B cell (primary cell): ENCODE results near the gene DPYD. TPM values are rescaled to one million over a fixed set of nuclear protein-coding genes. Genes with fewer than 3 reads are reported as not detected.

Experiments
- ATAC-seq: fragments of 200-7000 bp; cut with Tn5 transposase; one replicate; pipeline ENCODE4 v1.10.0; 2021; ENCODE audit warnings: low read depth, mild to moderate bottlenecking, moderate number of reproducible peaks, moderate library complexity
- CTCF ChIA-PET: fragments of 350-600 bp; sonication (Branson Sonifier 250); formaldehyde crosslinking; loops from one replicate; lab custom pipeline; 2021; ENCODE audit warnings: antibody characterized with exemption, inconsistent platforms; lab: Charles Lee
- POLR2A ChIA-PET: fragments of 350-600 bp; sonication (Branson Sonifier 250); formaldehyde crosslinking; loops from one replicate; lab custom pipeline; 2021; ENCODE audit warnings: antibody characterized with exemption; lab: Charles Lee
- DNase-seq: peaks from one replicate; pipeline ENCODE4 v3.0.0; 2013
- H2AFZ ChIP-seq: 2 replicates; pipeline ENCODE4 v1.6.1; 2012; ENCODE audit warnings: mild to moderate bottlenecking, low read depth, low read length; ENCODE audit not compliant: insufficient read depth, poor library complexity, severe bottlenecking
- H3K27ac ChIP-seq, 2 donors: 1 replicate in 1 of 2; 2 replicates in 1 of 2; pipeline ENCODE4 v1.5.1; 2012 to 2013; ENCODE audit warnings: low read length in 2 of 2, mild to moderate bottlenecking in 2 of 2, moderate library complexity in 1 of 2
- H3K27me3 ChIP-seq, 4 experiments: fragments of 200-600 bp in 1 of 4; sonication (generic) in 1 of 4; replicated peaks in 1 of 4; 1 replicate in 2 of 4; 2 replicates in 2 of 4; pipeline versions ENCODE4 v1.6.1 to v1.7.0; 2013 to 2016; ENCODE audit warnings: low read length in 3 of 4, mild to moderate bottlenecking in 2 of 4, mixed read lengths in 1 of 4, moderate library complexity in 1 of 4; ENCODE audit not compliant: insufficient read depth in 4 of 4, control insufficient read depth in 3 of 4; ENCODE audit errors: control extremely low read depth in 1 of 4
- H3K36me3 ChIP-seq, 2 experiments: replicated peaks in 1 of 2; 1 replicate in 1 of 2; 2 replicates in 1 of 2; pipeline versions ENCODE4 v1.6.1 to v1.7.1; 2013; ENCODE audit warnings: low read length in 1 of 2; ENCODE audit not compliant: insufficient read depth in 2 of 2, control insufficient read depth in 1 of 2; ENCODE audit errors: control extremely low read depth in 1 of 2, extremely low read depth in 1 of 2
- H3K4me1 ChIP-seq, 2 donors: fragments of 200-600 bp in 1 of 2; sonication (generic) in 1 of 2; 1 replicate in 1 of 2; 2 replicates in 1 of 2; pipeline versions ENCODE4 v1.5.1 to v1.6.1; 2013 to 2017; ENCODE audit warnings: low read length in 2 of 2; ENCODE audit not compliant: control insufficient read depth in 2 of 2, insufficient read depth in 2 of 2
- H3K4me2 ChIP-seq: replicated peaks from 2 replicates; pipeline ENCODE3; 2012; ENCODE audit warnings: mild to moderate bottlenecking, low read depth, low read length; ENCODE audit not compliant: poor library complexity, severe bottlenecking
- H3K4me3 ChIP-seq, 5 experiments: fragments of 200-600 bp in 1 of 5; sonication (generic) in 1 of 5; 1 replicate in 3 of 5; 2 replicates in 2 of 5; pipeline versions ENCODE4 v1.5.1 to v1.7.0; 2011 to 2016; ENCODE audit warnings: low read length in 4 of 5, mild to moderate bottlenecking in 4 of 5, low read depth in 2 of 5, control low read depth in 1 of 5, moderate library complexity in 1 of 5; ENCODE audit not compliant: insufficient read depth in 1 of 5; ENCODE audit errors: control extremely low read depth in 1 of 5, extremely low read depth in 1 of 5
- H3K79me2 ChIP-seq: fragments of 200-600 bp; sonication (generic); one replicate; pipeline ENCODE4 v1.6.0; 2016; ENCODE audit warnings: low read length; ENCODE audit not compliant: control insufficient read depth, insufficient read depth
- H3K9ac ChIP-seq: fragments of 200-600 bp; sonication (generic); 2 replicates; pipeline ENCODE4 v1.6.1; 2017; ENCODE audit warnings: mild to moderate bottlenecking, low read length, moderate library complexity
- H3K9me3 ChIP-seq, 3 donors: one replicate each; pipeline versions ENCODE4 v1.6.1 to v1.7.1; 2013; ENCODE audit warnings: low read length in 2 of 3; ENCODE audit not compliant: control insufficient read depth in 2 of 3, insufficient read depth in 1 of 3; ENCODE audit errors: control extremely low read depth in 1 of 3
- H4K20me1 ChIP-seq: 2 replicates; pipeline ENCODE4 v1.6.0; 2012; ENCODE audit warnings: mild to moderate bottlenecking, low read length; ENCODE audit not compliant: insufficient read depth, control insufficient read depth, poor library complexity, severe bottlenecking
- H3K27ac Mint-ChIP-seq: one replicate; pipeline ENCODE4 v1.8.0; 2021; ENCODE audit warnings: mixed read lengths
- H3K27me3 Mint-ChIP-seq: one replicate; pipeline ENCODE4 v1.8.0; 2021; ENCODE audit warnings: mixed read lengths
- H3K4me1 Mint-ChIP-seq: one replicate; pipeline ENCODE4 v1.8.0; 2021; ENCODE audit warnings: mixed read lengths
- H3K4me3 Mint-ChIP-seq: one replicate; pipeline ENCODE4 v1.8.0; 2021; ENCODE audit warnings: mixed read lengths
- H3K9me3 Mint-ChIP-seq: one replicate; pipeline ENCODE4 v1.8.0; 2022; ENCODE audit warnings: mixed read lengths; ENCODE audit not compliant: insufficient read depth
- EZH2 ChIP-seq: IDR thresholded peaks from 2 replicates; pipeline ENCODE4 v1.6.1; 2012; ENCODE audit warnings: borderline replicate concordance, low read depth, mild to moderate bottlenecking, moderate library complexity, low read length; ENCODE audit not compliant: insufficient read depth, poor library complexity, severe bottlenecking
- WGBS: methylation state at CpG from one replicate; pipeline ENCODE4 v1.1.5; 2013; ENCODE audit warnings: missing lambda C conversion rate; ENCODE audit not compliant: insufficient coverage; 5-methylcytosine and 5-hydroxymethylcytosine counted together
- intact Hi-C: fragments of 100-400 bp; cut with micrococcal nuclease; formaldehyde crosslinking; loops from one replicate; pipeline ENCODE4 v1.10.0; 2022
- polyA plus RNA-seq: library from polyadenylated mRNA; depleted of rRNA; stranded (reverse); fragments of >200 nt; gene quantifications from 2 replicates; pipeline ENCODE4 v1.2.3, GENCODE V29; 2012
- total RNA-seq, 2 donors: library from RNA; stranded (reverse); fragments of 120-200 nt in 1 of 2; gene quantifications; 1 replicate in 1 of 2; 2 replicates in 1 of 2; pipeline versions ENCODE4 v1.2.3 to v1.2.4, GENCODE V29; 2013 to 2022
- TF ChIP-seq, protein P1 (sequence below): fragments of 200-600 bp; IDR thresholded peaks from one replicate; pipeline ENCODE4 v1.8.0; 2022; ENCODE audit warnings: antibody characterized with exemption, mild to moderate bottlenecking

The DPYD gene
- total and polyA plus RNA-seq, 2 donors (not counting 1 experiment from before 2014, with no cell fraction given): 4.2 to 19.0 TPM

DNA sequence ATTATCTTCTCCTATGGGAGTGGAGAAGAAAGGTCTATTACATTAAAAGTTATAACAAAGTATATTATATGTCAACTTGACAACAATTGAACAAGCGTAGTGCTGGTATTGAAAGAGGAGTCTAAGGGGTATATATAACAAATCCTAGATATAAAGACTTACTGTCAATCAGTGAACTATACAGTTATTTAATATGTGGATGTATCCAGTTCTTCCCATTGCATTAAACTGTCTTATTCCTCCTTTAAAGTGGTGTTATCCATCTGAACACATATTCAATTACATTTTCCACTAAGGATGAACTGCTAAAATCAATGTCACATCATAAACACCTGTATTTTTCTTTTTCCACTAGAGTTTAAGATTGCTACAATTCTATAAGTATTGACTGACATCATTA lies 438.8 kb downstream of the DPYD start:
- Mint-ChIP-seq H3K27ac (no peak overlapping the region), H3K27me3 (no peaks in the 10 kb centered on the region), H3K4me1 (no peaks in the 10 kb centered on the region), H3K9me3 (no peaks in the 10 kb centered on the region), H3K4me3 (no peak overlapping the region)
- no CpG with 5 or more reads among the region's 1 CpG for WGBS
- ATAC-seq: no peak
- TF ChIP-seq, protein P1, sequence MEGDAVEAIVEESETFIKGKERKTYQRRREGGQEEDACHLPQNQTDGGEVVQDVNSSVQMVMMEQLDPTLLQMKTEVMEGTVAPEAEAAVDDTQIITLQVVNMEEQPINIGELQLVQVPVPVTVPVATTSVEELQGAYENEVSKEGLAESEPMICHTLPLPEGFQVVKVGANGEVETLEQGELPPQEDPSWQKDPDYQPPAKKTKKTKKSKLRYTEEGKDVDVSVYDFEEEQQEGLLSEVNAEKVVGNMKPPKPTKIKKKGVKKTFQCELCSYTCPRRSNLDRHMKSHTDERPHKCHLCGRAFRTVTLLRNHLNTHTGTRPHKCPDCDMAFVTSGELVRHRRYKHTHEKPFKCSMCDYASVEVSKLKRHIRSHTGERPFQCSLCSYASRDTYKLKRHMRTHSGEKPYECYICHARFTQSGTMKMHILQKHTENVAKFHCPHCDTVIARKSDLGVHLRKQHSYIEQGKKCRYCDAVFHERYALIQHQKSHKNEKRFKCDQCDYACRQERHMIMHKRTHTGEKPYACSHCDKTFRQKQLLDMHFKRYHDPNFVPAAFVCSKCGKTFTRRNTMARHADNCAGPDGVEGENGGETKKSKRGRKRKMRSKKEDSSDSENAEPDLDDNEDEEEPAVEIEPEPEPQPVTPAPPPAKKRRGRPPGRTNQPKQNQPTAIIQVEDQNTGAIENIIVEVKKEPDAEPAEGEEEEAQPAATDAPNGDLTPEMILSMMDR: no peak
- TF ChIP-seq EZH2: no peak
- ChIA-PET POLR2A (no interaction called here), CTCF (no interaction called here)
- Histone ChIP-seq H3K4me1 (no peaks in the 10 kb centered on the region), H3K36me3 (no peaks in the 10 kb centered on the region), H3K27ac (no peak overlapping the region), H3K4me3 (no peak overlapping the region), H3K79me2 (no peaks in the 10 kb centered on the region), H2AFZ (no peak overlapping the region), H3K9ac (no peak overlapping the region), H3K9me3 (peaks cover 0 to 1% (median 0%) of the 10 kb centered on the region in 3 donors), H3K27me3 (no peaks in the 10 kb centered on the region), H4K20me1 (no peaks in the 10 kb centered on the region), H3K4me2 (no peak overlapping the region)
- intact Hi-C loops: no loop called here
- no peak for DNase-seq

DNA sequence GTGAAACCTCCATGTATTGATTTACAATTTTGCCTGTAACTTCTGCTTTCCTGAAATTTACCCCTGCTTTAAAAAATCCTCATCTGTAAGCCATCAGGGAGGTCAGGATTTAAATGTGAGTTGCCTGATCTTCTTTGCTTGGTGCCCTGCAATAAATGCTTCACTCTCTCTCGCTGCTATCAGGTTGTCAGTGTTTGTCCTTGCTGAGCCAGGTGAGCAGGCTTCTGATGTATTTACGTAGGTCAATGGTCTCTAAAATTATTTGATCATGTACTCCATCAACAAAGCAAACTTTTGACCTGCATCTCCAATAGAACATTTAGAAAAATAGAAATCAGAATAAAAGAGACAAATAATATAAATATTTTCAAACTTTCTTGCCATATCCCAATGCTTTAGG lies 453.4 kb downstream of the DPYD start:
- Histone ChIP-seq H3K27me3 (no peaks in the 10 kb centered on the region), H3K9me3 (peaks cover 3 to 16% (median 9%) of the 10 kb centered on the region in 3 donors), H3K4me2 (no peak overlapping the region), H3K79me2 (no peaks in the 10 kb centered on the region), H4K20me1 (no peaks in the 10 kb centered on the region), H3K4me1 (peaks cover under 1% of the 10 kb centered on the region in 2 donors), H3K36me3 (no peaks in the 10 kb centered on the region), H3K9ac (no peak overlapping the region), H2AFZ (no peak overlapping the region), H3K27ac (no peak overlapping the region), H3K4me3 (no peak overlapping the region)
- CTCF ChIA-PET: no interaction called here
- Mint-ChIP-seq H3K9me3 (peaks cover 4% of the 10 kb centered on the region), H3K4me3 (no peak overlapping the region), H3K4me1 (peaks cover 8% of the 10 kb centered on the region), H3K27me3 (no peaks in the 10 kb centered on the region), H3K27ac (no peak overlapping the region)
- DNase-seq: no peak
- no peak for TF ChIP-seq EZH2
- TF ChIP-seq, protein P1: no peak
- POLR2A ChIA-PET: no interaction called here
- intact Hi-C loops: no loop called here
- ATAC-seq: no peak
- WGBS: 80% methylated on average over 1 of the region's 2 CpGs
